Measurements from ENCODE around the gene TALDO1.
A peak's percentile ranks its signal among the peaks of the same experiment; 100 is the strongest.

The TALDO1 gene

GRCh38 chr11:802018-802617 is 54.9 kb downstream of the TALDO1 start:
- DNase-seq = no peak

GRCh38 chr11:802693-803466 is 55.6 kb downstream of the TALDO1 start:
- no peak for DNase-seq

DNA sequence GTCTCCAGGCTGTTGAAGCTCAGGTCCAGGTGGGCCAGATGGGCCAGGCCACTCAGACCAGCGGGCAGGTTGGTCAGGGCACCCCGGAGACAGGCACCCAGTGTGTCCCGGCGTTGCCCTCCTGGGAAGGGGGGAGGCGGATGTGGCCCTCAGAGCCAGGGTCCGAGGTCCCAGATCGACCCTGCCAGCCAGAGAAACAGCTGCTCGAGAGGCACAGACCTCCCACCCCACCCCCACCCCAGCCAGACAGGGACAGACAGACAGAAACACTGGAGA is 56.1 kb downstream of the TALDO1 start:
- DNase-seq = no peak

GRCh38 chr11:803770-804598 is 56.7 kb downstream of the TALDO1 start:
- no peak for DNase-seq

- DNase-seq = no peak
Observed at GRCh38 chr11:804599-804964, 57.3 kb downstream of the TALDO1 start.

GRCh38 chr11:808427-809286 is 61.4 kb downstream of the TALDO1 start:
- DNase-seq = no peak

- DNase-seq = peak; percentile 67
Observed at GRCh38 chr11:809287-810039, 62.2 kb downstream of the TALDO1 start, which contains the start of gene RPLP2. Gene RPLP2, plus strand, starts transcription at chr11:809967. Its CDS starts 268 bp downstream, at chr11:810235.

DNA sequence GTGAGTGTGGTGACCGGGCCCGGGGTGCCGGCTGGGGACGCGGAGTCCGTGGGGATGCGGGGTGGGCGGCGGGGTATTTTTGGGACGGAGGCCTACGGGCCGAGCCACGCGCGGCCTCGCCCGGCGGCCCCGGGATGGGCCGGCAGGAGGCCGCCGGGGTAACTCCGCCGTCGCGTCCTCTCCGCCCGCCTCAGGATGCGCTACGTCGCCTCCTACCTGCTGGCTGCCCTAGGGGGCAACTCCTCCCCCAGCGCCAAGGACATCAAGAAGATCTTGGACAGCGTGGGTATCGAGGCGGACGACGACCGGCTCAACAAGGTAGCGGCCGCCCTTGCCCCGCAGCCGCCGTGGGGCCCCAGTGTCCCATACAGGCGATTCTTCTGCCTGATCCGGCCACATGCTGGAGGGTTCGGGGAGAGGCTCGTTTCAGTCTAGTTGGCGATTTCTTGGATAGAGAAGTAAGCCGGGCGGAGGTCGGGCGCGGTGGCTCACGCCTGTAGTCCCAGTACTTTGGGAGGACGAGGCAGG is 62.8 kb downstream of the TALDO1 start:
- DNase-seq = no peak

DNA sequence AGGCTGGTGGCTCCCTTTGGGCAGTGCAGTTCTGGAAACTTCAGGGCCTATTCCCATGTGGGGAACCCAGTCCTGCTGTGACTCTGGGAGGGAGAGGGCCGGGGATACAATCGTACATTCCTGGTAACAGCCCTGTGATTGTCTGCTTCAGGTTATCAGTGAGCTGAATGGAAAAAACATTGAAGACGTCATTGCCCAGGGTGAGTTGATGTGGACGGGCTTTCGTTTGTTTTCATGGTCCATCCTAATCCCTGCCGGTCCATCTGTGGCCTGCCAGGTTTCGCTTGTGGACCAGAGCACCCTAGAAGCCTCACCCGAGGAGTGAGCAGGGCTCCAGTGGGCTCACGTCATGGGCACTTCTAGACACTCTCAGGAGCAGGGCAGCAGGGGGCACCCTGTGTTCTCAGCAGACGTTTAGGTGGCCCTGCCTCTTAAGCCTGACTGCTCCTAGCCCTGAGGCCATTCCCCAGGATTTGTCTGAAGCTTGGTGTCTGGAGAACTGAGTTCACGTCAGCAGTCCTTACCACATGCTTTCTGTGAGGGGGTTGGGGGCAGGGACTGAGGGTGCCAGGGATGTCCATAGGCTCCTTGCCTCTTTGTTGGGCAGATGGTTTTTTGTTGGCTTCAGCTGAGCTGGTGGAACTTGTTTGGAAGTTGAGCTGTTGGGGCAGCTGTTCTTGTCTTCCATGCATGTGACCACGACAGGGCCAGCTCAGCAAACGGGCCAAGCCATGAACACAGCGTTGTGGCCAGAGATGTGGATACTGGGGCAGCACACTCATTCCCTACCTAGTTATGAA is 64.4 kb downstream of the TALDO1 start:
- DNase-seq = no peak

GRCh38 chr11:812390-812789 is 65.1 kb downstream of the TALDO1 start:
- DNase-seq = no peak

DNA sequence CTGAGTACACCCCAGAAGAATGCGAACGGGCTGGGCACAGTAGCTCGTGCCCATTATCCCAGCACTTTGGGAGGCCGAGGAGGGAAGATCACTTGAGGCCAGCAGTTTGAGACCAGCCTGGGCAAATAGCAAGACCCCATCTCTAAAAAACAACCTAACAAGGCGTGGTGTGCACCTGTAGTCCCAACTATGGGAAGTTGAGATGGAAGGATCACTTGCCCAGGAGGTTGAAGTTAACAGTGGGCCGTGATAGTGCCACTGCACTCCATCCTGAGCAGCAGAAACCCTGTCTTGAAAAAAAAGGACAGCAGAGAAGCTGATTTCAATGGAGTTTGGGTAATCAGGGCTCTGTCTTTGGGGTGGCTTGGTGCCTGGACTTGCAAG is 65.8 kb downstream of the TALDO1 start:
- no peak for DNase-seq

DNA sequence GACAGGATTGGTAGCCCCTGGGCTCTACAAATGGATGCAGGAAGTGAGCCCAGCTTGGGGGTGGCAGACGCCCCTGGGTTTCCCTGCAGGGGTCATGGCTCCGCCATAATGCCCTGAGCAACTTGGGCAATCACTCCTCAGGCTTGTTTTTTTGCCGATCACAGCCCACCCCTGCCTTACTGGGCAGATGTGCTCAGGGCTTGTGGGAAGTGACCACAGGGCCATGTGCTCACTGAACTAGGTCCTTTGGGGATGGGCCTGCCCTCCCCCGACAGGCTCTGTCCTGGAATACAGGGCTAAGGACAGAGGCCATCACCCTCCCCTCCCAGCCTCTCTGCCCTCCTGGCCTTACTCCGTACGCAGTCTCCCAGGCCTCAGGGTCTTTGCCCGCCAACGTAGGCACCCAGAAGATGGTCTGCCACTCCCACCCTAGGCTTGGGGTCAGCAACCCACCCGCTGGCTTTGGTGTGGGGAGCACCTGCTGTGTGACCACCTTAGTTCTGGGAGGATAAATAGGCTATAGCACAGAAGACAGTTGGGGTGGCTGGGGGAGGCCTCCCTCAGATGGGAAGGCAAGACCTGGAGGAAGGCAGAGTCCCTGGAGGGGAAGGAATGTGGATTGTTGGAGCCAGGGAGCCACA is 66.3 kb downstream of the TALDO1 start:
- no peak for DNase-seq

Data from SIG-M5 (cell line).